GM18868 (cell line): ENCODE data around the gene CTLA4.

Experiments
- ATAC-seq: cut with Tn5 transposase; IDR thresholded peaks from one replicate; pipeline ENCODE4 v1.9.1; 2021; ENCODE audit warnings: mild to moderate bottlenecking, moderate library complexity; ENCODE audit not compliant: unreplicated experiment

CTLA4 gene

GRCh38 chr2:203889944-203890343, 22.4 kb downstream of the CTLA4 start:
- ATAC-seq: no peak

GRCh38 chr2:203890733-203891132, 23.2 kb downstream of the CTLA4 start:
- no peak for ATAC-seq

- no peak for ATAC-seq
These were observed 23.9 kb downstream of the CTLA4 start for GRCh38 chr2:203891474-203891873.

- ATAC-seq: no peak
These were observed 24.6 kb downstream of the CTLA4 start for GRCh38 chr2:203892207-203892606.

- no peak for ATAC-seq
These were observed 25.8 kb downstream of the CTLA4 start for GRCh38 chr2:203893401-203893800.

- peak; percentile 9 for ATAC-seq
These were observed 26.3 kb downstream of the CTLA4 start for GRCh38 chr2:203893840-203894239.

- peak; percentile 83 for ATAC-seq
These were observed 26.7 kb downstream of the CTLA4 start for GRCh38 chr2:203894262-203894661.

- ATAC-seq: no peak
These were observed 30.0 kb downstream of the CTLA4 start for GRCh38 chr2:203897544-203897943.

GRCh38 chr2:203898657-203899056, 31.1 kb downstream of the CTLA4 start:
- no peak for ATAC-seq

GRCh38 chr2:203900253-203900652, 32.7 kb downstream of the CTLA4 start:
- no peak for ATAC-seq

- ATAC-seq: no peak
These were observed 36.5 kb downstream of the CTLA4 start for GRCh38 chr2:203904022-203904421.

GRCh38 chr2:203905656-203906055, 38.1 kb downstream of the CTLA4 start:
- no peak for ATAC-seq

- ATAC-seq: no peak
These were observed 40.7 kb downstream of the CTLA4 start for GRCh38 chr2:203908066-203908796.

- no peak for ATAC-seq
These were observed 41.2 kb downstream of the CTLA4 start for GRCh38 chr2:203908797-203909185.

- no peak for ATAC-seq
These were observed 41.8 kb downstream of the CTLA4 start for GRCh38 chr2:203909261-203909967.

- ATAC-seq: no peak
These were observed 42.4 kb downstream of the CTLA4 start for GRCh38 chr2:203909974-203910373.

GRCh38 chr2:203913947-203914346, 46.4 kb downstream of the CTLA4 start:
- ATAC-seq: no peak

- peak; percentile 47 for ATAC-seq
These were observed 47.1 kb downstream of the CTLA4 start for GRCh38 chr2:203914546-203915182.

- ATAC-seq: no peak
These were observed 47.7 kb downstream of the CTLA4 start for GRCh38 chr2:203915256-203915655.

- ATAC-seq: no peak
These were observed 49.2 kb downstream of the CTLA4 start for GRCh38 chr2:203916756-203917155.

GRCh38 chr2:203918264-203918663, 50.7 kb downstream of the CTLA4 start:
- ATAC-seq: no peak

- ATAC-seq: no peak
These were observed 51.3 kb downstream of the CTLA4 start for GRCh38 chr2:203918839-203919238.
